ENCODE data around the gene NR5A2. TPM values are rescaled to one million over a fixed set of nuclear protein-coding genes. Genes with fewer than 3 reads are reported as not detected.

Gene NR5A2
- total RNA-seq, 2 donors from 2014 or later, result 0.62 to 1.7 TPM

DNA sequence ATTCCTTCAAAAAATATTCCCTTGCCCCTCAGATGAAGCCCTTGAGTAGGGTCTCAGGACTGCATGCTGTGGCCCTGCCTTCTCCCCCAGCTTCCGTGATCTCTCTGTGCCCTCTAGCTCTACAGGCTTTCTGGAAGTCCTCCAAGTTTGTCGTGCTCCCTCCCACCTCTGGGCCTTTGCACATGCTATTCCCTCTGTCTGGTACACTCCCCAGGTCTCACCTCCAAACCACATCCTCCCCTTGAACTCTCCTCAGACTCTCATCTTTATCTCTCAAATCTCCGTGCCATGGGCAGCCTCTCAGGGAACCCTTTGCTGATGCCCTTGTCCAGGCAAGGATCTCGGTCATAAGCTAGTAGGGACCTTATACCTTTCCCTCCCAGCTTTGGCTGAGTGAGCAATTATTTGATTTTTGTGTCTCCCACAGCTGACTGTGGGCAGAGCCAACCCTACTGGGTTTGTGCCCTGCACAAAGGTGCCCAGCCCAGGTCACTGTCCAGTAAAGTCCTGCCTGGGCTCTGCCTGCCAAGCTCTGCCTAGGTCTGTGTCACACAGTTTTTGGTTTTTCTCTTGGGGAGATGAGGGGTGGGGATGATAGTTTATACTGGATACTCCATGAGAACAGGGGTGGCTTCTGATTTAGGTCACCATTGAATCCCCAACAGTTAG lies 194.2 kb downstream of the NR5A2 start:
- Histone ChIP-seq H3K9ac (ENCODE audit: extremely low read depth, low read length, poor library complexity, severe bottlenecking) (no peak overlapping the region), H3K27me3 (ENCODE audit: control insufficient read depth, insufficient read depth, low read length, poor library complexity, severe bottlenecking) (no peaks in the 10 kb centered on the region), H3K4me3 (ENCODE audit: low read length) (no peak overlapping the region), H3K27ac (ENCODE audit: low read depth, low read length) (no peak overlapping the region), H3K9me3 (ENCODE audit: control insufficient read depth, low read length) (no peaks in the 10 kb centered on the region), H3K36me3 (ENCODE audit: control insufficient read depth, insufficient read depth, low read length) (no peaks in the 10 kb centered on the region), H3K4me1 (ENCODE audit: control insufficient read depth, insufficient read depth, low read length) (no peaks in the 10 kb centered on the region)
- H3K4me1 Mint-ChIP-seq, result peaks cover 9% of the 10 kb centered on the region
- no peak for DNase-seq
- H3K4me3 Mint-ChIP-seq, result no peak overlapping the region
- H3K9me3 Mint-ChIP-seq, result no peaks in the 10 kb centered on the region
- no peak overlapping the region for H3K27ac Mint-ChIP-seq
- TF ChIP-seq, protein P1, sequence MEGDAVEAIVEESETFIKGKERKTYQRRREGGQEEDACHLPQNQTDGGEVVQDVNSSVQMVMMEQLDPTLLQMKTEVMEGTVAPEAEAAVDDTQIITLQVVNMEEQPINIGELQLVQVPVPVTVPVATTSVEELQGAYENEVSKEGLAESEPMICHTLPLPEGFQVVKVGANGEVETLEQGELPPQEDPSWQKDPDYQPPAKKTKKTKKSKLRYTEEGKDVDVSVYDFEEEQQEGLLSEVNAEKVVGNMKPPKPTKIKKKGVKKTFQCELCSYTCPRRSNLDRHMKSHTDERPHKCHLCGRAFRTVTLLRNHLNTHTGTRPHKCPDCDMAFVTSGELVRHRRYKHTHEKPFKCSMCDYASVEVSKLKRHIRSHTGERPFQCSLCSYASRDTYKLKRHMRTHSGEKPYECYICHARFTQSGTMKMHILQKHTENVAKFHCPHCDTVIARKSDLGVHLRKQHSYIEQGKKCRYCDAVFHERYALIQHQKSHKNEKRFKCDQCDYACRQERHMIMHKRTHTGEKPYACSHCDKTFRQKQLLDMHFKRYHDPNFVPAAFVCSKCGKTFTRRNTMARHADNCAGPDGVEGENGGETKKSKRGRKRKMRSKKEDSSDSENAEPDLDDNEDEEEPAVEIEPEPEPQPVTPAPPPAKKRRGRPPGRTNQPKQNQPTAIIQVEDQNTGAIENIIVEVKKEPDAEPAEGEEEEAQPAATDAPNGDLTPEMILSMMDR (conservative IDR thresholded peaks at IDR 0.05), result no peak
- H3K27me3 Mint-ChIP-seq (ENCODE audit: insufficient read depth), result no peaks in the 10 kb centered on the region
- 83 to 89% methylated on average over 3 to 4 of the region's 4 CpGs for WGBS, 2 experiments (ENCODE audit: insufficient coverage in 1 of 2, insufficient read length in 1 of 2)
- no peaks in the 10 kb centered on the region for H3K36me3 Mint-ChIP-seq (ENCODE audit: low read depth)

DNA sequence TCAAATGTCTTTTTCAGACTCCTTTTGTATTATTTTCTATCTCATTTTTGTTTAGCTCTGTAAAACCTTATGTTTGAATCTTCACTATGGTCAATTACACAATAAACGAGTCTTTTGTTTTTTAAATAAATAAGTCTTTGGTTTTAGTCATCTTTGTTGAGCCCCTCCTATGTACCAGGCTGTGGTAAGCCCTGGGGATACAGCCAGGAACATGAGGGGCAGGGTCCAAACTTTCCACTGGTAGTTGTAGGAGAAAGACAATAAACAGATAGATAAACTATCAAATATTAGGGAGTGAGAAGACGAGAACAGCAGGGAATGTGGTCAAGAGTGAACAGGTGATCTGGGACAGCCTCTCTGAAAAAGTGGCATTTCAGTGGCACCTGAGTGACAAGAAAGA lies 195.7 kb downstream of the NR5A2 start:
- no peak overlapping the region for H3K27ac Mint-ChIP-seq
- no peaks in the 10 kb centered on the region for H3K9me3 Mint-ChIP-seq
- H3K4me3 ChIP-seq (ENCODE audit: low read length), result no peak overlapping the region
- WGBS, 2 experiments (ENCODE audit: insufficient coverage in 1 of 2, insufficient read length in 1 of 2), result 93 to 100% methylated on average over 1 to 2 of the region's 2 CpGs
- H3K4me1 Mint-ChIP-seq, result peaks cover 17% of the 10 kb centered on the region
- no peaks in the 10 kb centered on the region for H3K27me3 ChIP-seq (ENCODE audit: control insufficient read depth, insufficient read depth, low read length, poor library complexity, severe bottlenecking)
- no peaks in the 10 kb centered on the region for H3K36me3 ChIP-seq (ENCODE audit: control insufficient read depth, insufficient read depth, low read length)
- no peak overlapping the region for H3K27ac ChIP-seq (ENCODE audit: low read depth, low read length)
- H3K9me3 ChIP-seq (ENCODE audit: control insufficient read depth, low read length), result no peaks in the 10 kb centered on the region
- DNase-seq, result no peak
- no peaks in the 10 kb centered on the region for H3K27me3 Mint-ChIP-seq (ENCODE audit: insufficient read depth)
- no peaks in the 10 kb centered on the region for H3K4me1 ChIP-seq (ENCODE audit: control insufficient read depth, insufficient read depth, low read length)
- no peak overlapping the region for H3K4me3 Mint-ChIP-seq
- no peak overlapping the region for H3K9ac ChIP-seq (ENCODE audit: extremely low read depth, low read length, poor library complexity, severe bottlenecking)
- TF ChIP-seq, protein P1 (conservative IDR thresholded peaks at IDR 0.05), result no peak
- no peaks in the 10 kb centered on the region for H3K36me3 Mint-ChIP-seq (ENCODE audit: low read depth)

GRCh38 chr1:200223613-200224012 lies 196.1 kb downstream of the NR5A2 start:
- Mint-ChIP-seq H3K9me3 (no peaks in the 10 kb centered on the region), H3K4me1 (peaks cover 21% of the 10 kb centered on the region), H3K27ac (no peak overlapping the region), H3K4me3 (no peak overlapping the region), H3K27me3 (ENCODE audit: insufficient read depth) (no peaks in the 10 kb centered on the region), H3K36me3 (ENCODE audit: low read depth) (no peaks in the 10 kb centered on the region)
- no peaks in the 10 kb centered on the region for H3K27me3 ChIP-seq (ENCODE audit: control insufficient read depth, insufficient read depth, low read length, poor library complexity, severe bottlenecking)
- no peak overlapping the region for H3K4me3 ChIP-seq (ENCODE audit: low read length)
- 86 to 100% methylated on average over 2 to 4 of the region's 4 CpGs for WGBS, 2 experiments (ENCODE audit: insufficient coverage in 1 of 2, insufficient read length in 1 of 2)
- DNase-seq, result no peak
- H3K4me1 ChIP-seq (ENCODE audit: control insufficient read depth, insufficient read depth, low read length), result no peaks in the 10 kb centered on the region
- H3K9me3 ChIP-seq (ENCODE audit: control insufficient read depth, low read length), result no peaks in the 10 kb centered on the region
- no peaks in the 10 kb centered on the region for H3K36me3 ChIP-seq (ENCODE audit: control insufficient read depth, insufficient read depth, low read length)
- H3K9ac ChIP-seq (ENCODE audit: extremely low read depth, low read length, poor library complexity, severe bottlenecking), result no peak overlapping the region
- TF ChIP-seq, protein P1 (conservative IDR thresholded peaks at IDR 0.05), result no peak
- H3K27ac ChIP-seq (ENCODE audit: low read depth, low read length), result no peak overlapping the region
